Testis (tissue), 2 donors: ENCODE measurements around the gene ATP6V1G2.

Source experiments
- CTCF ChIP-seq, 3 experiments: fragments of 450-650 bp in 2 of 3; fragments of 200-600 bp in 1 of 3; sonication (generic) in 1 of 3; IDR thresholded peaks; one replicate each; pipeline ENCODE4 v1.5.1; 2016 to 2019; ENCODE audit warnings: antibody characterized with exemption in 3 of 3, mild to moderate bottlenecking in 2 of 3, moderate library complexity in 1 of 3
- POLR2A ChIP-seq: fragments of 450-650 bp; IDR thresholded peaks from one replicate; pipeline ENCODE4 v1.6.1; 2017; ENCODE audit warnings: antibody characterized with exemption, mild to moderate bottlenecking, moderate library complexity

GRCh38 chr6:31543639-31544038, 2.8 kb downstream of the ATP6V1G2 start:
- TF ChIP-seq CTCF (IDR thresholded peaks at IDR 0.05) (no peak), POLR2A (no peak)
